BJ (cell line): Measurements from ENCODE around the gene LUC7L3. TPM values are rescaled to one million over a fixed set of nuclear protein-coding genes. Genes with fewer than 3 reads are reported as not detected.

ENCODE experiments used
- CTCF ChIA-PET: fragments of 350-600 bp; formaldehyde crosslinking; extraction: SDS; loops from one replicate; lab custom pipeline; 2021; ENCODE audit warnings: antibody characterized with exemption, inconsistent platforms; lab: Yijun Ruan, JAX
- POLR2A ChIA-PET: fragments of 300-600 bp; sonication (Branson Sonifier 250); formaldehyde crosslinking; extraction: SDS; loops from one replicate; lab custom pipeline; 2021; ENCODE audit warnings: antibody characterized with exemption; lab: Charles Lee
- DNase-seq: peaks from one replicate; pipeline ENCODE4 v3.0.0-alpha.2; 2011; ENCODE audit warnings: low read depth
- H3K27me3 ChIP-seq: 2 replicates; pipeline ENCODE4 v1.6.0; 2011; ENCODE audit warnings: low read length; ENCODE audit not compliant: control insufficient read depth, insufficient read depth
- H3K36me3 ChIP-seq: 2 replicates; pipeline ENCODE4 v1.5.1; 2011; ENCODE audit warnings: low read length; ENCODE audit not compliant: control insufficient read depth, insufficient read depth
- H3K4me3 ChIP-seq: 2 replicates; pipeline ENCODE4 v1.5.1; 2011; ENCODE audit warnings: low read depth, mild to moderate bottlenecking, control low read depth, low read length
- CTCF ChIP-seq: IDR thresholded peaks from 2 replicates; pipeline ENCODE4 v1.5.1; 2011; ENCODE audit warnings: low read depth, mild to moderate bottlenecking, control low read depth, inconsistent platforms, low read length, moderate library complexity; ENCODE audit not compliant: insufficient read depth
- polyA plus RNA-seq: library from polyadenylated mRNA; depleted of rRNA; stranded (reverse); fragments of >200 nt; gene quantifications from 2 replicates; pipeline ENCODE4 v1.2.3, GENCODE V29; 2011

The LUC7L3 gene
- polyA plus RNA-seq, 1 experiment, result 55.6 TPM

GRCh38 chr17:50710650-50711049 is 8.8 kb upstream of the LUC7L3 start:
- no peak for TF ChIP-seq CTCF
- no peak for DNase-seq

GRCh38 chr17:50712641-50713040 is 6.8 kb upstream of the LUC7L3 start:
- Histone ChIP-seq H3K36me3 (no peaks in the 10 kb centered on the region), H3K27me3 (0 out of 2 replicates have a peak, but pooled peaks cover 2% of the 10 kb centered on the region), H3K4me3 (no peak overlapping the region)
- POLR2A ChIA-PET, result no interaction called here
- TF ChIP-seq CTCF, result no peak
- no peak for DNase-seq
- CTCF ChIA-PET, result no interaction called here

More at GRCh38 chr17:50710650-50711049, 8.8 kb upstream of the LUC7L3 start:
- Histone ChIP-seq H3K27me3 (0 out of 2 replicates have a peak, but pooled peaks cover 2% of the 10 kb centered on the region), H3K4me3 (no peak overlapping the region), H3K36me3 (no peaks in the 10 kb centered on the region)
- ChIA-PET CTCF (no interaction called here), POLR2A (no interaction called here)

GRCh38 chr17:50715471-50715870 is 3.9 kb upstream of the LUC7L3 start:
- DNase-seq, result no peak
- H3K36me3 ChIP-seq, result no peaks in the 10 kb centered on the region
- no peak overlapping the region for H3K4me3 ChIP-seq
- 0 out of 2 replicates have a peak, but pooled peaks cover 2% of the 10 kb centered on the region for H3K27me3 ChIP-seq
- ChIA-PET POLR2A (no interaction called here), CTCF (no interaction called here)
- TF ChIP-seq CTCF, result no peak

- H3K27me3 ChIP-seq, result no peaks in the 10 kb centered on the region
- DNase-seq, result no peak
- ChIA-PET CTCF (no interaction called here), POLR2A (no interaction called here)
- H3K4me3 ChIP-seq, result peak overlapping the region; percentile 96
- no peak for TF ChIP-seq CTCF
- H3K36me3 ChIP-seq, result no peaks in the 10 kb centered on the region
Observed at GRCh38 chr17:50719924-50720794, 756 bp downstream of the LUC7L3 start.

- peak overlapping the region; percentile 96 for H3K4me3 ChIP-seq
- CTCF ChIA-PET, result no interaction called here
- POLR2A ChIA-PET, result no interaction called here
- no peak for DNase-seq
- H3K36me3 ChIP-seq, result no peaks in the 10 kb centered on the region
- TF ChIP-seq CTCF, result no peak
- no peaks in the 10 kb centered on the region for H3K27me3 ChIP-seq
Observed at GRCh38 chr17:50721194-50722010, 2.0 kb downstream of the LUC7L3 start.
